SW 1271 (cell line): ENCODE measurements around the gene CYP8B1.

Experiments
- DNase-seq, 2 experiments: peaks; one replicate each; lab custom pipeline; 2025; lab: John Stamatoyannopoulos, UW

CYP8B1 gene

DNA sequence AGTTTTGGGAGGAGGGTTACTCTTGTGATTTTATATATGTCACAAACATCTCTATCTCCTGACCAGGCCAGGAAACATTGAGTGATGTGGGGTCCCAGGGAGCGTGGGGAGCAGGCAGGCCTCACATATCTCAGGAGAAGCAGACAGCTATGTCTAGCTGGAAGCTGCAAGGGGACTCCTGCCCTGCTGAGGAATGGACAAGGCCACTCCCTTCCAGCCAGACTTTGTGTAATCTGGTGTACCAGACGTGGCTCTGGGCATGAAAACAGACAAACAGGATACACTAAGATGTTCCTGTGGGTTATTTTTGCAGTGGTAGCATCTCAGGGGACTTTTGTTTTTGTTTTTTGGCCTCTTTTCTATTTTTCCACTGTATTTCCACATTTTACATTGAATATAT is 23.2 kb downstream of the CYP8B1 start:
- no peak for DNase-seq

DNA sequence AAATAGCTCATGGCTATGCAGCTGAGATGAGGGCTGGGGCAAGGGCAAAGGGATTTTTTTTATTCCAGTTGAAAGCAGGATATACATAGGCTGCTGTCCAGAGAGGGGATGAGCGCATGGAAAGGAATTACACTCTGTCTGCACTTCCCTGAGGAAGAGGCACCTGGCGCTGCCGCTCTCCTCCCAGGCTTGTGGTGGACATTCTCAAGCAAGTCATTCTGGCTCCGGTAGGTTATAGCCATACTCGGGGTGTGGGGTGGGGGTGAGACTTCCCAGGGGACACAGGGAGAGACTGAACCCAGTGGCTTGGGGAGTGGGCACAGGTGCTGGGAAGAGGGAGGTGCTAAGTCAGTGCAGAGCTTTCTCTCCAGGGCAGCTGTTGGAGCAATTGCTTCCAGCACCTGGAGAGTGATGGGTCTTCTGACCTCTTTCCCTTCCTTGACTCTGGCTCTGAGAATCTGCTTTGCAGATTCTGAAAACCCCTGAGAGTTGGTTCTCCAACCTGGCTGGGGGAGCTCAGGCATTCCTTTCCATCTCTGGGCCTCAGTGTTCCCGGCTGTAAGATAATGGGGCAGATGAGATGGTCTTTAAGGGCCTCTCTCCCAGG is 24.3 kb downstream of the CYP8B1 start:
- DNase-seq: no peak

DNA sequence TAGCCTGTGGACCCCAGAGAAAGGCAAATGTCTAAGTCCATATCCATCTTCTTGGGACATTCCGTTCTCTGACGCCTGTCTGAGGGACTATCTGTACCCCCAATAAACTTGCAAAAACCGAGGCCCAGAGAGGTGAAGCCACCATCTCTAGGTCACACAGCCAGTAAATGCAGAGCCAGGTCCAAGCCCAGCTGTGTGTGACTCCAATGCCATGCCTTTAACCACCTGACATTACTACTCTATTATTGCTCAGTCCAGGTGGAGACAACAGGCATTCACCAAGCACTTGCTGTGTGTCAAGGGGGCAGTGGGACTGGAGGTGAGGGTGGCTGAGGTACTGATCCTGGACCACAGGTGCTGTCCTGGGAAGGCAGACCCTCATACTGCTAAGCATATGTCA is 25.4 kb downstream of the CYP8B1 start:
- no peak for DNase-seq

DNA sequence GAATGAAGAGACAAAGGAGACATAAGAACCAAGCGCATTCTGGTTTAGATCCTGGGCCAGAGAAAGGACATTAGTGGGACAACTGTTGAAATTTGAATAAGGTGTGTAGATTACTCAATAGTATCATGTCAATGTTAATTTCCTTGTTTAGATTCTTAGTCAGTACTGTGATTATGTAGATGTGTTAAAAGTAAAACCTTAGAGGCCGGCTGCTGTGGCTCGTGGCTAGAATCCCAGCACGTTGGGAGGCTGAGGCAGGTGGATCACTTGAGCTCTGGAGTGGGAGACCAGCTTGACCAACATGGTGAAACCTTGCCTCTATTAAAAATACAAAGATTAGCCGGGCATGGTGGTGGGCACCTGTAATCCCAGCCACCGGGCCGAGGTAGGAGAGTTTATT is 26.7 kb downstream of the CYP8B1 start:
- DNase-seq: no peak

GRCh38 chr3:42847731-42848130 is 27.9 kb downstream of the CYP8B1 start:
- no peak for DNase-seq

DNA sequence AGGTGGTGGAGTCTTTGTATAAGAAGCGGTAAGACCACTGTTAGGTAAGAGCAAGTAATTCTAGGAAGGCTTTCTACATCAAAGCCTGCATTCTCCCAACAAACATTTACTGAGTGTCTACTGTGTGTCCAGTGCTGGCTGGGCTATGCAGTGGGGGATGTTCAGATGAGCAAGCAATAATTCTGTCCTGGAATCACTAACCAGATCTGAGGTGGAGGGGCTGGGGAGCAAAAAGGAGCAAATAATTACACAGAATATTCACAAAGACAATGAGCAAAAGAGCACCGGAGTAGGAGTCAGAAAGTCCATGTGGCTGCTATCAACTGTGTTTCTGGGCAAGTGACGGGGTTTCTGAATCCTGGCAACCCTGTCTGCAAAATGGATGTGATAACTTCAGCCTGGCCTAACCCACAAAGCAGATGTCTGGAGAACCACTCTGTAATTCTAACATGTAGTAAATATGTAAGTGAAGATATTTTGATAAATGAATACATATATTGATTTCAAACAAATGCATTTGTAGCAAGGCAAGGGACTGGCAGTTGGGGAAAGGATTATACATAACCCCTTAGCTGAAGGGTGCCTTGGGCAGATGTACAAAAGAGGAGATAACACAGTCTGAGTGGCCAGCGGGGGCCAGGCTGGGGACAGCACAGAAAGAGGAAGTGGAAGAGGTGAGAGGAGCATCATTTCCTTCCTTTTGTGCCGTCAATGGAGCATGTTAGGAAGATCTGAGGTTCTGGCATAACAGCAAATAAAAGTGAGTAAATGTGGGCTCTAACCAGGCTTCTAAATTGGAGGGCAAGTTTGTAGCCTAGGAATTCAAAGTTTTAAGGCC is 28.8 kb downstream of the CYP8B1 start:
- DNase-seq: no peak

GRCh38 chr3:42844815-42845214 is 30.9 kb downstream of the CYP8B1 start:
- DNase-seq: no peak

GRCh38 chr3:42844412-42844713 is 31.3 kb downstream of the CYP8B1 start:
- no peak for DNase-seq

- DNase-seq: no peak
Observed at GRCh38 chr3:42843713-42844411, 31.8 kb downstream of the CYP8B1 start.

GRCh38 chr3:42841332-42841731 is 34.3 kb downstream of the CYP8B1 start:
- DNase-seq: no peak

- peak; percentile 26 to 84 for DNase-seq
Observed at GRCh38 chr3:42839616-42840015, 36.1 kb downstream of the CYP8B1 start.

GRCh38 chr3:42838571-42838970 is 37.1 kb downstream of the CYP8B1 start:
- DNase-seq: no peak

DNA sequence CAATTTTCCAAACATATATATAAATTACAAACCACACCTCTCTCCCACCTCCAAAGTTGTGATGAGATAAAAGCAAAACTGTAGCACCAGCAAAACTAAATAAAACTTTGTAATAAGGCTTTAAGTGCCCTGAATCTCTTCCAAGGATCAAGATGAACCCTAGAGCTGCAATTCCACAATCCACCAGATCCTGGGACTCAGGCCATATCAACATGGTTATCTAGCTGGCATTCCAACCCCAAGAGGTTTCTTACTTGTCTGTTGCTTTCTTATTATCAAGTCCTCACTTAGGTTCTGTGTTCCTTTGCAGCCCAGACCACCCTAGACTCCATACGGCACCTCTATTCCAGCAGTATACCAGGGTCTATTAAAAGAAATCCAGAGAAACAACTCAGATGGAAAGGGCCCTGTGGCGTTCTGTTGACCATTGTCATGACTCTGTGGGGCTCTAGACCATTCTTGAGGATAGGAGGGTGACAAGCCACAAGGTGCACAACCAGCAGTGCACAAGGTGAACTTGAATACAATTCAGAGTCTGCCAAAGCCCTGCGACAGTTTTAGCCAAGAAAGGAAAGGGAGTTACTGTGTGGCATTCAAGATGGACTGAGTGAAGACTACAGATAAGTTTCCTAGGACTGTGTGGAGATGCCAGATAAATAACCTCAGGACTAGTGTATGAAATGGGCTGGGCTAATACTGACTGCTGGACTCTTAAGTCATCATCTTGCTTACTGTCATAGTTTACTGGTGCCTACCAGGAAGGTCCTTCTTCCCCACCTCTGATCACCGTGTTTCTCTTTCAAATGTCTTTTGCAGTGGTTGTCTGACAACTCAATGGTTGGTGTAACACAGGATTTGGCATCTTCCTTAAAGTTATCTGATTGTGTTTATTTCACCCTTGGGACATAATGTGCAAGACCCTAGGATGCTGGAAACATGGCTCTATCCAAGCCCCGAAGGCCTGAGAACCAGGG is 39.2 kb downstream of the CYP8B1 start:
- DNase-seq: no peak

GRCh38 chr3:42831321-42831713 is 44.4 kb downstream of the CYP8B1 start:
- DNase-seq: peak; percentile 25 to 63

GRCh38 chr3:42830437-42831320 is 45.0 kb downstream of the CYP8B1 start:
- peak in 1 of 2 experiments; percentile 18 for DNase-seq

DNA sequence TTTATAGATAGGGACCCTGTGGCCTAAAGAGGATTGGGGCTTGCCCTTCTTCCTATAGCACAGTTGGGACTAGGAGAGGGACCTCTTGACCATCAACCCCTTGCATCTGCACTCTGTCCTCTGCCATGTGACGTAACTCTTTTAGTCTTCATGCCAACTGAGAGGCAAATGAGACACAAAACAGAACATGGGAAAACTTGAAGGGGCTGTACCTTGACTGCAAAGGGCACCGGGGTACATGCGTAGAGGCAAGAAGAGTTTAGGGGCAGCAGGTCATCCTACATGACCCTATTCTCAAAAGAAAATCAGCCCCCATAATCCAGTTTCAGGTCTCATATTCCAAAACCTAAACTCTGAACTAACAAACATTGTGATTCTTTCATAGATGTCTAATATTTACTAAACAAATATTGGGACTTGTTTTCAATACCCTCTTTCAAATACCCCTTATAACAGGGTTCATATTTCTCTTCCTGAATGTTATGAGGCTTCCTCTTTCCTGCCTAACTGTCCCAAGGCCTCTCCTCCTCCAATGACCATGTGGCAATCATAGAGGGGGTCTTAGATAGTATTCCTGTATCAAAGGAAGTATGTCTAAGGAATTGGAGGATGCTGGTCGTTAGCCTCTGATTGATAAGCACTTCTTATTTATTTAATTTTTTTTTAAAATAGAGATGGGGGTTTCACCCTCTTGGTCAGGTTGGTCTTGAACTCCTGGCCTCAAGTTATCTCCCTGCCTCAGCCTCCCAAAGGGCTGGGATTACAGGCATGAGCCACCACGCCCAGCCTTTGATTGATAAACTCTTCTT is 45.8 kb downstream of the CYP8B1 start:
- DNase-seq: no peak

- DNase-seq: no peak
Observed at GRCh38 chr3:42829083-42829627, 46.5 kb downstream of the CYP8B1 start.

DNA sequence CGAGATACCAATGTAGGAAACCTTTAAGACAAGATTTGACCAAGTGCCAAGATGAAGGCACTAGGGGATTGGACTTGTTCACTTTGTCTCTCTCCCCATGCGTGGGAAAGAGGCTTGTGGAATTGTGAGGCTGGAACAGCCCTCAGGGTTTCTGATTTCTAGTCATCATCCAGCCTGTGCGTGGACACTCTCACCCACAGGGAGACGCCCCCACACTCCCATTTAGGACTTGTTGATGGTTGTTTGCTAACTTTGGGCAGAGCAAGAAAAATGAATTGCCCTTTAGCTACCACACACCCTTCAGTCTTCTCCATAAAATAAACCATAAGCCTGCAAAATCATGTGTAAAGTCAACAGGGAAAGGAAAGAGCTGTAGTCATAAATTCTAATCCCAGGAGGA is 48.0 kb downstream of the CYP8B1 start:
- DNase-seq: no peak

DNA sequence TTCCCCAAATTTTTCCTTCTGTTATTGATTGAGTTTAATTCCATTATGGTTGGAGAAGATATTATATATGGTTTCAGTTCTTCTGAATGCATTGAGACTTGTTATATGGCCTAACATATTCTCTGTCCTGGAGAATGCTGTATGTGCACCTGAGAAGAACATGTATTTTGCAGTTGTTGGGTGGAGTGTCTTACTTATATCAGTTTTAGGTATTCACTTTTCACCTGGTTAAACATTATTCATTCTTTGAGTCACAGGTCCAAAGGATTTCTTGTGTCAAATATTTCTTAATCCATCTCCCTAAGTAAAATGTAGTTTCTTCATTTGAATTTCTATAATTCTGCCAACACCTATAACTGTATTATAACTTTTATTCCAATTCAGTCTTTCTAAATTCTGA is 48.7 kb downstream of the CYP8B1 start:
- DNase-seq: no peak

DNA sequence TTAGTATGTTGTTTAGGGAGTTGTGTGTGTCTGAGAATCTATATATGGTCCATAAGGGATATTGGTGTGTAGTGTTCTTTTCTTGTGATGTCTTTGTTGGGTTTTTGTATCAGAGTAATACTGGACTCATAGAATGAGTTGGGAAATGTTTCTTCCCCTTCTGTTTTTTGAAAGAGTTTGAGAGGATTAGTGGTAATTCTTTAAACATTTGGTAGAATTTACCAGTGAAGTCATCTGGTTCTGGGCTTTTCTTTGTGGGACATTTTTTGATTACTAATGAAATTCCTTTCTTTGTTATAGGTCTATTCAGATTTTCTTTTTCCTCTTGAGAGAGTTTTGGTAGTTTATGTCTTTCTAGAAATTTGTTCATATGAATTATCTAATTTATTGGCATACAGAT is 49.5 kb downstream of the CYP8B1 start:
- no peak for DNase-seq
